Fibroblast of lung (primary cell): Measurements from ENCODE around the gene LYSMD2. TPM values are rescaled to one million over a fixed set of nuclear protein-coding genes. Genes with fewer than 3 reads are reported as not detected.

Experiments
- DNase-seq, 2 donors: peaks; one replicate each; pipeline versions ENCODE4 v3.0.0 to v3.0.0-alpha.2; 2010; ENCODE audit warnings: low read depth in 2 of 2
- H2AFZ ChIP-seq: 2 replicates; pipeline ENCODE4 v1.5.1; 2012; ENCODE audit warnings: low read length, control low read depth, inconsistent platforms
- H3K27ac ChIP-seq: 2 replicates; pipeline ENCODE4 v1.5.1; 2011; ENCODE audit warnings: low read length, control low read depth; ENCODE audit not compliant: insufficient read depth
- H3K27me3 ChIP-seq: 2 replicates; pipeline ENCODE4 v1.5.1; 2011; ENCODE audit warnings: mild to moderate bottlenecking, low read length; ENCODE audit not compliant: control insufficient read depth, insufficient read depth
- H3K36me3 ChIP-seq: 2 replicates; pipeline ENCODE4 v1.5.1; 2011; ENCODE audit warnings: low read length; ENCODE audit not compliant: control insufficient read depth, insufficient read depth
- H3K4me1 ChIP-seq: 2 replicates; pipeline ENCODE4 v1.5.1; 2011; ENCODE audit warnings: low read length; ENCODE audit not compliant: control insufficient read depth, insufficient read depth; ENCODE audit errors: extremely low read depth
- H3K4me2 ChIP-seq: 2 replicates; pipeline ENCODE4 v1.5.1; 2011; ENCODE audit warnings: low read length, control low read depth; ENCODE audit not compliant: insufficient read depth; ENCODE audit errors: extremely low read depth
- H3K4me3 ChIP-seq, 4 experiments: fragments of 200-600 bp in 1 of 4; sonication (generic) in 1 of 4; replicated peaks in 1 of 4; 2 replicates each; pipeline ENCODE4 v1.5.1; 2011 to 2016; ENCODE audit warnings: low read length in 4 of 4, low read depth in 3 of 4, mild to moderate bottlenecking in 3 of 4, control low read depth in 2 of 4, inconsistent platforms in 1 of 4, mixed read lengths in 1 of 4; ENCODE audit not compliant: insufficient read depth in 1 of 4; ENCODE audit errors: control extremely low read depth in 1 of 4
- H3K79me2 ChIP-seq: 2 replicates; pipeline ENCODE4 v1.5.1; 2012; ENCODE audit warnings: mild to moderate bottlenecking, low read length, inconsistent platforms; ENCODE audit not compliant: control insufficient read depth, insufficient read depth
- H3K9ac ChIP-seq: 2 replicates; pipeline ENCODE4 v1.5.1; 2011; ENCODE audit warnings: mild to moderate bottlenecking, low read length, control low read depth; ENCODE audit not compliant: insufficient read depth
- H3K9me3 ChIP-seq: 2 replicates; pipeline ENCODE4 v1.5.1; 2012; ENCODE audit warnings: low read depth, low read length; ENCODE audit not compliant: control insufficient read depth, insufficient read depth
- H4K20me1 ChIP-seq: 2 replicates; pipeline ENCODE4 v1.5.1; 2011; ENCODE audit warnings: low read length; ENCODE audit not compliant: control insufficient read depth, insufficient read depth; ENCODE audit errors: extremely low read depth
- CTCF ChIP-seq, 2 donors: IDR thresholded peaks in 1 of 2; conservative IDR thresholded peaks in 1 of 2; 1 replicate in 1 of 2; 2 replicates in 1 of 2; pipeline ENCODE4 v1.5.1; 2011 to 2012; ENCODE audit warnings: low read length in 2 of 2, control low read depth in 1 of 2, inconsistent platforms in 1 of 2, low read depth in 1 of 2, mild to moderate bottlenecking in 1 of 2
- EZH2 ChIP-seq: IDR thresholded peaks from 2 replicates; pipeline ENCODE4 v1.5.1; 2012; ENCODE audit warnings: low read length, control low read depth, mild to moderate bottlenecking; ENCODE audit errors: missing control alignments
- polyA plus RNA-seq, 2 donors: library from polyadenylated mRNA; depleted of rRNA in 1 of 2; stranded (reverse) in 1 of 2; unstranded in 1 of 2; fragments of >200 nt; gene quantifications; 2 replicates each; pipeline ENCODE4 v1.2.1, GENCODE V29; 2011 to 2012; ENCODE audit warnings: missing spikeins in 1 of 2
- total RNA-seq: library from RNA; depleted of rRNA; stranded (reverse); fragments of >200 nt; gene quantifications from 2 replicates; pipeline ENCODE4 v1.2.1, GENCODE V29; 2014

Gene LYSMD2
- total and polyA plus RNA-seq, 2 donors (not counting 1 experiment from before 2014, with no cell fraction given): 7.8 to 10.1 TPM

DNA sequence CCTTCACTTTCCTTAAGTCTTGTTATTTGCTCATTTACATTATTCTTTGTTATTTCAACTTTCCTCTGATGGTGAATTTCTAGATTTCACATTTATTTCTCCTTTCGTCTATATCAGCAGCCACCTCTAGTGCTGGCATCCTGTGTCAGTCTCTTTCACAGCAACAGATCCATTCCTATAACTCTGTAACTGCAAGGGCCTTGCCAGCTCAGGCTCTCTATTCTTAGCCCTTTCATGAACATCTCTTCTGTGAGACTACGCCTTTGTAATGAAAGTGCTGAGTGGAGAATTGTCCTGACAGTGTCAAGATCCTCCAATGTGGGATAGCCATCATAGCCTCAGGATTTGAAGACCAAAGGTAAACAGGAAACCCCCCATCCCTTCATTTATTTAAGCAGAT is 60.0 kb downstream of the LYSMD2 start:
- Histone ChIP-seq H4K20me1 (no peaks in the 10 kb centered on the region), H3K79me2 (no peaks in the 10 kb centered on the region), H3K27ac (no peak overlapping the region), H3K4me3 (no peak overlapping the region), H3K9me3 (no peaks in the 10 kb centered on the region), H3K4me1 (no peaks in the 10 kb centered on the region), H3K4me2 (no peak overlapping the region), H2AFZ (no peak overlapping the region), H3K36me3 (no peaks in the 10 kb centered on the region), H3K27me3 (no peaks in the 10 kb centered on the region), H3K9ac (no peak overlapping the region)
- DNase-seq: no peak
- TF ChIP-seq EZH2: no peak
- no peak for TF ChIP-seq CTCF (conservative IDR thresholded peaks at IDR 0.05 in 1 of 2, IDR thresholded peaks at IDR 0.05 in 1 of 2; ENCODE audit: low read depth in 1 of 2, low read length in 2 of 2)

- Histone ChIP-seq H2AFZ (no peak overlapping the region), H3K36me3 (no peaks in the 10 kb centered on the region), H3K27me3 (no peaks in the 10 kb centered on the region), H4K20me1 (no peaks in the 10 kb centered on the region), H3K4me1 (no peaks in the 10 kb centered on the region), H3K4me2 (no peak overlapping the region), H3K79me2 (no peaks in the 10 kb centered on the region), H3K9me3 (no peaks in the 10 kb centered on the region), H3K4me3 (no peak overlapping the region), H3K27ac (no peak overlapping the region), H3K9ac (no peak overlapping the region)
- DNase-seq: no peak
- TF ChIP-seq EZH2 (no peak), CTCF (conservative IDR thresholded peaks at IDR 0.05 in 1 of 2, IDR thresholded peaks at IDR 0.05 in 1 of 2; ENCODE audit: low read depth in 1 of 2, low read length in 2 of 2) (no peak)
Measured at GRCh38 chr15:51677021-51677420, 60.4 kb downstream of the LYSMD2 start.

DNA sequence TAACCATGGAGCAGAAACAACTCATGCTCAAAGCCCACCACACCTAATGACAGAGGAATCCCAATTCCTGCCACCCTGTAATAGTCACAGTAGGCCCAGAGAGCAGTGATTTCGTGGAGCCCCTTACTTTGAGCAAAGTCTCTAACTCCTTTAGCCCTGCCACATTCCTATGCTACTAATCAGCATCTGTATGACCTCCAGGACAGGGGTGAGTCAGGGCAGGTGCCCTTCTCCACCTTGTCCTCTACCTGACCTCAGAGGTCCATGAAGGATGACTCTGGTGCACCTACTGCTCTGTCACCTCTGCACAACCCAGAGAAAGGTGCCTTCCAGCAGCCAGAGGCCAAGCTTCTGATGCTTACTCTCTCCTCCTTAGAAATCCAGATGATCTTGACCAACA is 62.2 kb downstream of the LYSMD2 start:
- no peak overlapping the region for H3K27ac ChIP-seq
- DNase-seq: no peak
- H3K36me3 ChIP-seq: no peaks in the 10 kb centered on the region
- no peak for TF ChIP-seq CTCF (conservative IDR thresholded peaks at IDR 0.05 in 1 of 2, IDR thresholded peaks at IDR 0.05 in 1 of 2; ENCODE audit: low read depth in 1 of 2, low read length in 2 of 2)
- no peak for TF ChIP-seq EZH2
- no peaks in the 10 kb centered on the region for H3K9me3 ChIP-seq
- H3K9ac ChIP-seq: no peak overlapping the region
- no peak overlapping the region for H2AFZ ChIP-seq
- H3K79me2 ChIP-seq: no peaks in the 10 kb centered on the region
- no peaks in the 10 kb centered on the region for H3K27me3 ChIP-seq
- no peaks in the 10 kb centered on the region for H4K20me1 ChIP-seq
- no peaks in the 10 kb centered on the region for H3K4me1 ChIP-seq
- H3K4me3 ChIP-seq: no peak overlapping the region
- H3K4me2 ChIP-seq: no peak overlapping the region

Other genes with a start within 250 kb of the LYSMD2 start
- gene DMXL2, start 114.9 kb downstream of the LYSMD2 start, total RNA-seq: 19.5 and 31.2 TPM in 2 replicates
- gene DMXL2, start 114.9 kb downstream of the LYSMD2 start, polyA plus RNA-seq: 9.4 TPM in 2 replicates
- gene SCG3, start 56.2 kb downstream of the LYSMD2 start, total RNA-seq: not detected in 2 replicates
- gene SCG3, start 56.2 kb downstream of the LYSMD2 start, polyA plus RNA-seq: not detected in 2 replicates
- 8.0 and 11.2 TPM in 2 replicates for gene TMOD2, start 13.9 kb upstream of the LYSMD2 start, total RNA-seq
- 5.4 and 7.0 TPM in 2 replicates for gene TMOD2, start 13.9 kb upstream of the LYSMD2 start, polyA plus RNA-seq
- gene TMOD3, start 92.0 kb upstream of the LYSMD2 start, total RNA-seq: 30.6 and 35.3 TPM in 2 replicates
- 19.8 and 33.7 TPM in 2 replicates for gene TMOD3, start 92.0 kb upstream of the LYSMD2 start, polyA plus RNA-seq
- 21.3 and 25.4 TPM in 2 replicates for gene LEO1, start 234.1 kb upstream of the LYSMD2 start, total RNA-seq
- gene LEO1, start 234.1 kb upstream of the LYSMD2 start, polyA plus RNA-seq: 12.9 and 16.1 TPM in 2 replicates